CD4-positive, CD25-positive, alpha-beta regulatory T cell (primary cell): Measurements from ENCODE around the gene OTOA. TPM values are rescaled to one million over a fixed set of nuclear protein-coding genes. Genes with fewer than 3 reads are reported as not detected.
A peak's percentile ranks its signal among the peaks of the same experiment; 100 is the strongest.
"Not testable (repeated sequence)": the region's sequence is repeated elsewhere in the genome, so short reads cannot be mapped to it uniquely, and the experiment has no call there.

Source experiments
- ATAC-seq, 2 donors: fragments of 150-1000 bp; cut with Tn5 transposase; one replicate each; pipeline ENCODE4 v1.10.0; 2021; ENCODE audit warnings: low read depth in 2 of 2, moderate number of reproducible peaks in 2 of 2, moderate library complexity in 1 of 2
- DNase-seq, 3 donors: peaks; one replicate each; pipeline versions ENCODE4 v3.0.0 to v3.0.0-alpha.2; 2012 to 2022; ENCODE audit warnings: mixed read lengths in 1 of 3
- H3K27ac ChIP-seq: one replicate; pipeline ENCODE4 v1.7.0; 2013; ENCODE audit warnings: mild to moderate bottlenecking, low read length; ENCODE audit not compliant: insufficient read depth, poor library complexity, severe bottlenecking
- H3K27me3 ChIP-seq: one replicate; pipeline ENCODE4 v1.7.0; 2013; ENCODE audit warnings: low read length; ENCODE audit not compliant: control insufficient read depth, insufficient read depth
- H3K36me3 ChIP-seq: one replicate; pipeline ENCODE4 v1.7.0; 2013; ENCODE audit warnings: mild to moderate bottlenecking, low read length, moderate library complexity; ENCODE audit not compliant: control insufficient read depth, insufficient read depth
- H3K4me1 ChIP-seq: 2 replicates; pipeline ENCODE4 v1.7.0; 2013; ENCODE audit warnings: mild to moderate bottlenecking, low read length; ENCODE audit not compliant: insufficient read depth, control insufficient read depth, poor library complexity, severe bottlenecking
- H3K4me3 ChIP-seq: one replicate; pipeline ENCODE4 v1.7.0; 2013; ENCODE audit warnings: low read depth, mild to moderate bottlenecking, low read length, moderate library complexity
- H3K9me3 ChIP-seq, 2 experiments: 1 replicate in 1 of 2; 2 replicates in 1 of 2; pipeline ENCODE4 v1.7.0; 2013; ENCODE audit warnings: low read length in 2 of 2, mild to moderate bottlenecking in 1 of 2, moderate library complexity in 1 of 2; ENCODE audit not compliant: control insufficient read depth in 2 of 2
- H3K27ac Mint-ChIP-seq, 3 donors: one replicate each; pipeline ENCODE4 v1.8.0; 2020 to 2022; ENCODE audit warnings: mild to moderate bottlenecking in 3 of 3, mixed read lengths in 3 of 3, moderate library complexity in 2 of 3
- H3K27me3 Mint-ChIP-seq: one replicate; pipeline ENCODE4 v1.8.0; 2022; ENCODE audit warnings: mild to moderate bottlenecking, mixed read lengths
- H3K36me3 Mint-ChIP-seq: one replicate; pipeline ENCODE4 v1.8.0; 2020; ENCODE audit warnings: mixed read lengths
- H3K4me1 Mint-ChIP-seq, 4 donors: one replicate each; pipeline ENCODE4 v1.8.0; 2020 to 2022; ENCODE audit warnings: mixed read lengths in 4 of 4, mild to moderate bottlenecking in 1 of 4
- H3K4me3 Mint-ChIP-seq, 4 donors: one replicate each; pipeline ENCODE4 v1.8.0; 2020 to 2022; ENCODE audit warnings: mild to moderate bottlenecking in 4 of 4, mixed read lengths in 4 of 4, moderate library complexity in 3 of 4
- H3K9me3 Mint-ChIP-seq, 7 donors: one replicate each; pipeline ENCODE4 v1.8.0; 2020 to 2022; ENCODE audit warnings: mixed read lengths in 7 of 7, mild to moderate bottlenecking in 3 of 7, moderate library complexity in 2 of 7
- polyA plus RNA-seq, 4 donors: library from polyadenylated mRNA; unstranded; fragments of 300-500 nt; fragmentation: Illumina TruSeq; gene quantifications; one replicate each; pipeline ENCODE4 v1.2.3, GENCODE V29; 2021
- total RNA-seq: library from RNA; stranded (reverse); gene quantifications from one replicate; pipeline ENCODE4 v1.2.3, GENCODE V29; 2022

Gene OTOA
- total and polyA plus RNA-seq, 5 donors from 2014 or later: not detected

DNA sequence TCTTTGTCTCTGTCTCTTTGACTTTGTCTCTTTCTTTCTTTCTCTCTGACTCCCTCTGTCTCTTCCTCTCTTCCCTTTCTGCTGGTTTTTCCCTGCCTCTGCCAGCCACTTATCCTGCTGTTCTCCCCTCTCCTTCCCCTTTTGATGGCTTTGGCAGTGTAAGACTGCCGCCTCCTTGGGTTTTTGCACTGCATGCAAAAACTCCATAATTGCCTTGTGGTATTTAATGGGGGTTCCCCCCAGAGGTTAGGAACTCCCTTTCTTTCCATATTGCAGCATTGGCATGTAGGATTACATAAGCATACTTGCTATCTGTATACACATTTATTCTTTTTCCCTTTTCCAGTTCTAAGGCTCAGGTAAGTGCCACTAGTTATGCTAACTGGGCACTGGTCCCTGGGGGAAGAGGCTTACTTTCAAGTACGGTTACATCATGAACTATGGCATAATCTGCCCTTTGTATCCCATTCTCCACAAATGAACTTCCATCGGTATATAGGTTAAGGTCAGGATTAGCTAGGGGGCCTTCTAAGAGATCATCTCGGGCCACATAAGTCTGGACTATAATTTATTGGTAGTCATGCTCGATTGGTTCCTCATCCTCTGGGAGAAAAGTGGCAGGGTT lies 31.7 kb upstream of the OTOA start:
- not testable (repeated sequence) for DNase-seq, H3K4me3 ChIP-seq, H3K4me1 ChIP-seq, H3K4me3 Mint-ChIP-seq, H3K9me3 Mint-ChIP-seq, H3K27ac ChIP-seq, H3K27me3 ChIP-seq, H3K9me3 ChIP-seq, H3K27me3 Mint-ChIP-seq, ATAC-seq
- Mint-ChIP-seq H3K4me1 (peaks cover 0 to 12% (median 9%) of the 10 kb centered on the region in 4 donors), H3K36me3 (peaks cover 28% of the 10 kb centered on the region), H3K27ac (peak overlapping the region in 2 of 3 donors; percentile 57 to 67)
- peaks cover 17% of the 10 kb centered on the region for H3K36me3 ChIP-seq

DNA sequence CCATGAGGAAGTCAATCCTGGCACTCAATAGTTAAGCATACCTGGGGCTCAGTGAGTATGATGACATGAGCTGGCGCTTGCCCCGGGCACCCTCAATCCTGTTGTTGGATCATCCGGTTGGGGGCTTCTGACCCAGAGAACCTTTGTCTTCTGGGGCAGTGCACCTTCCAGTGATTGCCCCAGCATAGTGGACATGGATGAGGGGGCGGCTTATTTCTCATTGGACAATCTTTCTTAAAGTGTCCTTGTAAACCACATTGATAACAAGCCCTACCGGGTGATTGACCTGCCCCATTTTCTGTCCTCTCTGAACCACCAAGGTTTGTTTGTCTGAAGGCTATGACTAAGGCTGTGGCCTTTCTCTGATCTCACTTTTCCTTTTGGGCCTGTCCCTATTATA lies 29.6 kb upstream of the OTOA start:
- no peaks in the 10 kb centered on the region for H3K27me3 Mint-ChIP-seq
- peak overlapping the region; percentile 30 to 83 (median 36) for H3K27ac Mint-ChIP-seq
- no peaks in the 10 kb centered on the region for H3K9me3 ChIP-seq
- H3K36me3 ChIP-seq: peaks cover 15% of the 10 kb centered on the region
- no peak overlapping the region for H3K4me3 Mint-ChIP-seq
- H3K4me1 Mint-ChIP-seq: peaks cover 6 to 29% (median 19%) of the 10 kb centered on the region in 4 donors
- no peak for ATAC-seq
- no peaks in the 10 kb centered on the region for H3K9me3 Mint-ChIP-seq
- peaks cover 15% of the 10 kb centered on the region for H3K36me3 Mint-ChIP-seq
- H3K27ac ChIP-seq: no peak overlapping the region
- H3K27me3 ChIP-seq: no peaks in the 10 kb centered on the region
- no peak overlapping the region for H3K4me3 ChIP-seq
- no peak for DNase-seq
- peaks cover 19% of the 10 kb centered on the region for H3K4me1 ChIP-seq

- H3K4me1 Mint-ChIP-seq: peaks cover 8 to 35% (median 23%) of the 10 kb centered on the region in 4 donors
Observed at GRCh38 chr16:21635694-21636093, 28.1 kb upstream of the OTOA start.

GRCh38 chr16:21637032-21637968 lies 26.5 kb upstream of the OTOA start:
- peak overlapping the region in 1 of 4 donors; percentile 34 for H3K4me3 Mint-ChIP-seq
- no peaks in the 10 kb centered on the region for H3K9me3 Mint-ChIP-seq
- peaks cover 11 to 39% (median 26%) of the 10 kb centered on the region in 4 donors for H3K4me1 Mint-ChIP-seq
- ATAC-seq (no peak), DNase-seq (no peak)
- Histone ChIP-seq H3K4me1 (peaks cover 33% of the 10 kb centered on the region), H3K4me3 (no peak overlapping the region), H3K27ac (peak overlapping the region; percentile 62), H3K36me3 (peaks cover 5% of the 10 kb centered on the region), H3K27me3 (no peaks in the 10 kb centered on the region), H3K9me3 (no peaks in the 10 kb centered on the region)
- H3K36me3 Mint-ChIP-seq: peaks cover 9% of the 10 kb centered on the region
- H3K27me3 Mint-ChIP-seq: no peaks in the 10 kb centered on the region
- peak overlapping the region; percentile 44 to 91 (median 63) for H3K27ac Mint-ChIP-seq

More at GRCh38 chr16:21635694-21636093, 28.1 kb upstream of the OTOA start:
- H3K4me1 ChIP-seq: peaks cover 33% of the 10 kb centered on the region
- not testable (repeated sequence) for H3K36me3 Mint-ChIP-seq, H3K9me3 ChIP-seq, H3K27me3 ChIP-seq, H3K36me3 ChIP-seq, ATAC-seq, DNase-seq, H3K27ac ChIP-seq, H3K9me3 Mint-ChIP-seq, H3K4me3 ChIP-seq, H3K27me3 Mint-ChIP-seq, H3K4me3 Mint-ChIP-seq
- peak overlapping the region in 1 of 3 donors; percentile 71 for H3K27ac Mint-ChIP-seq

GRCh38 chr16:21638573-21638975 lies 25.2 kb upstream of the OTOA start:
- H3K27ac ChIP-seq: peak overlapping the region; percentile 62
- H3K9me3 ChIP-seq: no peaks in the 10 kb centered on the region
- no peaks in the 10 kb centered on the region for H3K27me3 ChIP-seq
- H3K36me3 Mint-ChIP-seq: peaks cover 9% of the 10 kb centered on the region
- peaks cover 5% of the 10 kb centered on the region for H3K36me3 ChIP-seq
- ATAC-seq (peak; percentile 70 to 75), DNase-seq (peak in 2 of 3 donors; percentile 41 to 75)
- peak overlapping the region; percentile 46 for H3K4me3 ChIP-seq
- no peaks in the 10 kb centered on the region for H3K27me3 Mint-ChIP-seq
- no peaks in the 10 kb centered on the region for H3K9me3 Mint-ChIP-seq
- peaks cover 33% of the 10 kb centered on the region for H3K4me1 ChIP-seq
- H3K4me3 Mint-ChIP-seq: peak overlapping the region; percentile 5 to 68 (median 33)
- H3K4me1 Mint-ChIP-seq: peaks cover 11 to 39% (median 26%) of the 10 kb centered on the region in 4 donors
- peak overlapping the region; percentile 42 to 93 (median 44) for H3K27ac Mint-ChIP-seq

DNA sequence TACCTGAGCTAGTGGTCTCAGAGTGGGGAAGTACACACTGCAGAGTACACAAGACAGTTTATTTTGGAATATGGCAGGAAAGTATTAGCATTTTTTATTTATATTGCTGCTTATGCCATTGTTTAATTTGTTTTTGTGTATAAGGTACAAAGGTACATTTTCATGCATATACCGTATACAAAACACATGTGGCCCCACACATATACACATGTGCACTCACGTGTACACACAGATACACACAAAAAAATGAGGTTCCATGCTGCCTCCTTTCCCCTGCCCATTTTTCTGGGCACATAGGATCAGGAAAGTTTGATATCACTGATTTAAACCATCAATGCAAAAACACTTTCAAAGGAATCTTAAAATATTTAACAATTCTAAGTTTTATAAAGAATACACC lies 24.3 kb upstream of the OTOA start:
- no peaks in the 10 kb centered on the region for H3K27me3 ChIP-seq
- no peak overlapping the region for H3K4me3 ChIP-seq
- Mint-ChIP-seq H3K4me3 (no peak overlapping the region), H3K27me3 (no peaks in the 10 kb centered on the region), H3K27ac (peak overlapping the region in 1 of 3 donors; percentile 55), H3K4me1 (peaks cover 12 to 48% (median 27%) of the 10 kb centered on the region in 4 donors), H3K9me3 (no peaks in the 10 kb centered on the region), H3K36me3 (peaks cover 9% of the 10 kb centered on the region)
- H3K4me1 ChIP-seq: peaks cover 33% of the 10 kb centered on the region
- H3K27ac ChIP-seq: peak overlapping the region; percentile 62
- no peaks in the 10 kb centered on the region for H3K36me3 ChIP-seq
- no peak for ATAC-seq
- no peaks in the 10 kb centered on the region for H3K9me3 ChIP-seq
- no peak for DNase-seq

- H3K36me3 ChIP-seq: no peaks in the 10 kb centered on the region
- no peaks in the 10 kb centered on the region for H3K27me3 ChIP-seq
- H3K27ac Mint-ChIP-seq: no peak overlapping the region
- no peaks in the 10 kb centered on the region for H3K36me3 Mint-ChIP-seq
- no peak overlapping the region for H3K27ac ChIP-seq
- H3K4me3 Mint-ChIP-seq: no peak overlapping the region
- DNase-seq (no peak), ATAC-seq (no peak)
- no peak overlapping the region for H3K4me3 ChIP-seq
- H3K4me1 ChIP-seq: peaks cover 48% of the 10 kb centered on the region
- no peaks in the 10 kb centered on the region for H3K9me3 ChIP-seq
- H3K4me1 Mint-ChIP-seq: peaks cover 22 to 66% (median 42%) of the 10 kb centered on the region in 4 donors
- H3K9me3 Mint-ChIP-seq: no peaks in the 10 kb centered on the region
- no peaks in the 10 kb centered on the region for H3K27me3 Mint-ChIP-seq
Observed at GRCh38 chr16:21641916-21642315, 21.9 kb upstream of the OTOA start.
